Mononuclear cell (primary cell): ENCODE results near the gene CCM2. TPM values are rescaled to one million over a fixed set of nuclear protein-coding genes. Genes with fewer than 3 reads are reported as not detected.
A peak's percentile ranks its signal among the peaks of the same experiment; 100 is the strongest.
"Not testable (repeated sequence)": the region's sequence is repeated elsewhere in the genome, so short reads cannot be mapped to it uniquely, and the experiment has no call there.

Experiments
- H3K27me3 ChIP-seq: 2 replicates; pipeline ENCODE4 v1.6.0; 2011; ENCODE audit warnings: low read length, control low read depth; ENCODE audit not compliant: insufficient read depth
- H3K4me1 ChIP-seq: 2 replicates; pipeline ENCODE4 v1.5.1; 2011; ENCODE audit warnings: mild to moderate bottlenecking, low read length, control low read depth; ENCODE audit not compliant: insufficient read depth
- H3K4me3 ChIP-seq: 2 replicates; pipeline ENCODE4 v1.5.1; 2011; ENCODE audit warnings: mild to moderate bottlenecking, low read length, moderate library complexity
- H3K9me3 ChIP-seq: 2 replicates; pipeline ENCODE4 v1.5.1; 2011; ENCODE audit warnings: low read depth, mild to moderate bottlenecking, control low read depth, low read length
- total RNA-seq: library from RNA; depleted of rRNA; stranded (reverse); fragments of >200 nt; gene quantifications from one replicate; pipeline ENCODE4 v1.2.3, GENCODE V29; 2012

CCM2 gene
- total RNA-seq, 1 donor: 35.7 TPM

- peaks cover 59% of the 10 kb centered on the region for H3K4me1 ChIP-seq
Measured at GRCh38 chr7:45026984-45027773, 27.2 kb downstream of the CCM2 start.

GRCh38 chr7:45027774-45028114 is 27.7 kb downstream of the CCM2 start:
- peaks cover 64% of the 10 kb centered on the region for H3K4me1 ChIP-seq
- H3K9me3 ChIP-seq: no peaks in the 10 kb centered on the region
- no peaks in the 10 kb centered on the region for H3K27me3 ChIP-seq
- H3K4me3 ChIP-seq: peak overlapping the region; percentile 88

More at GRCh38 chr7:45026984-45027773, 27.2 kb downstream of the CCM2 start:
- H3K9me3 ChIP-seq: no peaks in the 10 kb centered on the region
- H3K4me3 ChIP-seq: peak overlapping the region; percentile 88
- H3K27me3 ChIP-seq: no peaks in the 10 kb centered on the region

GRCh38 chr7:45028138-45028919 is 28.3 kb downstream of the CCM2 start:
- no peaks in the 10 kb centered on the region for H3K9me3 ChIP-seq
- H3K4me3 ChIP-seq: peak overlapping the region; percentile 88
- H3K27me3 ChIP-seq: no peaks in the 10 kb centered on the region

GRCh38 chr7:45028920-45029344 is 28.9 kb downstream of the CCM2 start:
- Histone ChIP-seq H3K27me3 (no peaks in the 10 kb centered on the region), H3K4me1 (peaks cover 76% of the 10 kb centered on the region), H3K9me3 (no peaks in the 10 kb centered on the region), H3K4me3 (peak overlapping the region; percentile 88)

More at GRCh38 chr7:45028138-45028919, 28.3 kb downstream of the CCM2 start:
- peaks cover 70% of the 10 kb centered on the region for H3K4me1 ChIP-seq

GRCh38 chr7:45031829-45032228 is 31.8 kb downstream of the CCM2 start:
- H3K27me3 ChIP-seq: no peaks in the 10 kb centered on the region
- H3K4me3 ChIP-seq: no peak overlapping the region
- H3K9me3 ChIP-seq: no peaks in the 10 kb centered on the region
- peaks cover 80% of the 10 kb centered on the region for H3K4me1 ChIP-seq

- Histone ChIP-seq H3K4me1 (peaks cover 81% of the 10 kb centered on the region), H3K27me3 (no peaks in the 10 kb centered on the region), H3K9me3 (no peaks in the 10 kb centered on the region), H3K4me3 (no peak overlapping the region)
Measured at GRCh38 chr7:45032421-45032820, 32.4 kb downstream of the CCM2 start.

- Histone ChIP-seq H3K4me3 (no peak overlapping the region), H3K4me1 (peaks cover 89% of the 10 kb centered on the region), H3K9me3 (no peaks in the 10 kb centered on the region), H3K27me3 (no peaks in the 10 kb centered on the region)
Measured at GRCh38 chr7:45033261-45033930, 33.4 kb downstream of the CCM2 start.

- Histone ChIP-seq H3K4me3 (no peak overlapping the region), H3K27me3 (no peaks in the 10 kb centered on the region), H3K4me1 (peaks cover 86% of the 10 kb centered on the region), H3K9me3 (no peaks in the 10 kb centered on the region)
Measured at GRCh38 chr7:45033931-45034290, 33.9 kb downstream of the CCM2 start.

- peaks cover 78% of the 10 kb centered on the region for H3K4me1 ChIP-seq
- not testable (repeated sequence) for H3K9me3 ChIP-seq, H3K27me3 ChIP-seq, H3K4me3 ChIP-seq
Measured at GRCh38 chr7:45034710-45035109, 34.7 kb downstream of the CCM2 start.

- Histone ChIP-seq H3K27me3 (no peaks in the 10 kb centered on the region), H3K4me1 (peaks cover 71% of the 10 kb centered on the region), H3K9me3 (no peaks in the 10 kb centered on the region), H3K4me3 (no peak overlapping the region)
Measured at GRCh38 chr7:45035371-45035770, 35.4 kb downstream of the CCM2 start.

GRCh38 chr7:45035893-45036292 is 35.9 kb downstream of the CCM2 start:
- Histone ChIP-seq H3K9me3 (no peaks in the 10 kb centered on the region), H3K4me1 (peaks cover 66% of the 10 kb centered on the region), H3K27me3 (no peaks in the 10 kb centered on the region), H3K4me3 (no peak overlapping the region)

- Histone ChIP-seq H3K27me3 (no peaks in the 10 kb centered on the region), H3K4me3 (no peak overlapping the region), H3K9me3 (no peaks in the 10 kb centered on the region), H3K4me1 (peaks cover 62% of the 10 kb centered on the region)
Measured at GRCh38 chr7:45036317-45036716, 36.3 kb downstream of the CCM2 start.

GRCh38 chr7:45036796-45037195 is 36.8 kb downstream of the CCM2 start:
- H3K27me3 ChIP-seq: no peaks in the 10 kb centered on the region
- H3K4me1 ChIP-seq: peaks cover 57% of the 10 kb centered on the region
- H3K4me3 ChIP-seq: no peak overlapping the region
- H3K9me3 ChIP-seq: no peaks in the 10 kb centered on the region

- peaks cover 46% of the 10 kb centered on the region for H3K4me1 ChIP-seq
- no peak overlapping the region for H3K4me3 ChIP-seq
- no peaks in the 10 kb centered on the region for H3K27me3 ChIP-seq
- H3K9me3 ChIP-seq: no peaks in the 10 kb centered on the region
Measured at GRCh38 chr7:45037876-45038275, 37.9 kb downstream of the CCM2 start.

GRCh38 chr7:45039106-45039505 is 39.1 kb downstream of the CCM2 start:
- Histone ChIP-seq H3K27me3 (no peaks in the 10 kb centered on the region), H3K4me1 (peaks cover 34% of the 10 kb centered on the region), H3K9me3 (no peaks in the 10 kb centered on the region), H3K4me3 (no peak overlapping the region)
